Neural progenitor cell (in vitro differentiated cells): Measurements from ENCODE around the gene ALDOA. TPM values are rescaled to one million over a fixed set of nuclear protein-coding genes. Genes with fewer than 3 reads are reported as not detected.

Source experiments
- DNase-seq: peaks from one replicate; pipeline ENCODE4 v3.0.0-alpha.2; 2016; ENCODE audit warnings: low spot score
- H2AFZ ChIP-seq: fragments of 200-600 bp; sonication (generic); replicated peaks from 2 replicates; pipeline ENCODE4 v1.6.1; 2016; ENCODE audit warnings: antibody characterized with exemption
- H3F3A ChIP-seq: fragments of 200-600 bp; sonication (generic); 2 replicates; pipeline ENCODE4 v1.6.1; 2016; ENCODE audit warnings: antibody characterized with exemption, low read depth
- H3K27ac ChIP-seq: fragments of 200-600 bp; sonication (generic); 2 replicates; pipeline ENCODE4 v1.5.1; 2016; ENCODE audit warnings: mild to moderate bottlenecking
- H3K27me3 ChIP-seq: fragments of 200-600 bp; sonication (generic); 2 replicates; pipeline ENCODE4 v1.6.1; 2016; ENCODE audit warnings: mild to moderate bottlenecking, moderate library complexity
- H3K36me3 ChIP-seq: fragments of 200-600 bp; sonication (generic); 2 replicates; pipeline ENCODE4 v1.5.1; 2016
- H3K4me1 ChIP-seq: fragments of 200-600 bp; sonication (generic); 2 replicates; pipeline ENCODE4 v1.6.1; 2016; ENCODE audit warnings: mixed run types
- H3K4me2 ChIP-seq: fragments of 200-600 bp; sonication (generic); 2 replicates; pipeline ENCODE4 v1.6.1; 2016
- H3K4me3 ChIP-seq: fragments of 200-600 bp; sonication (generic); 2 replicates; pipeline ENCODE4 v1.5.1; 2016
- H3K79me2 ChIP-seq: fragments of 200-600 bp; sonication (generic); 2 replicates; pipeline ENCODE4 v1.6.1; 2016; ENCODE audit warnings: low read depth
- H3K9ac ChIP-seq: fragments of 200-600 bp; sonication (generic); 2 replicates; pipeline ENCODE4 v1.6.1; 2016
- H3K9me3 ChIP-seq: fragments of 200-600 bp; sonication (generic); 2 replicates; pipeline ENCODE4 v1.5.1; 2016; ENCODE audit warnings: low read depth
- H4K20me1 ChIP-seq: fragments of 200-600 bp; sonication (generic); 2 replicates; pipeline ENCODE4 v1.6.1; 2016; ENCODE audit warnings: low read depth
- H3K27ac Mint-ChIP-seq: 3 replicates; pipeline ENCODE4 v1.8.0; 2021; ENCODE audit warnings: mixed read lengths
- H3K27me3 Mint-ChIP-seq: 2 replicates; pipeline ENCODE4 v1.8.0; 2022; ENCODE audit warnings: low read depth, mild to moderate bottlenecking, inconsistent platforms, moderate library complexity, mixed read lengths; ENCODE audit not compliant: insufficient read depth
- H3K36me3 Mint-ChIP-seq: 3 replicates; pipeline ENCODE4 v1.8.0; 2021; ENCODE audit warnings: mixed read lengths
- H3K4me1 Mint-ChIP-seq: 3 replicates; pipeline ENCODE4 v1.8.0; 2021; ENCODE audit warnings: mixed read lengths
- H3K4me3 Mint-ChIP-seq: 3 replicates; pipeline ENCODE4 v1.8.0; 2021; ENCODE audit warnings: mild to moderate bottlenecking, moderate library complexity, mixed read lengths
- H3K9me3 Mint-ChIP-seq: 3 replicates; pipeline ENCODE4 v1.8.0; 2020; ENCODE audit warnings: mixed read lengths
- EZH2 ChIP-seq: fragments of 200-600 bp; sonication (generic); IDR thresholded peaks from 2 replicates; pipeline ENCODE4 v1.6.1; 2017; ENCODE audit warnings: antibody characterized with exemption, mild to moderate bottlenecking, moderate library complexity
- EZH2phosphoT487 ChIP-seq: fragments of 200-600 bp; sonication (generic); IDR thresholded peaks from 2 replicates; pipeline ENCODE4 v1.6.1; 2017; ENCODE audit warnings: antibody characterized with exemption
- total RNA-seq: library from RNA; depleted of rRNA; stranded (reverse); fragments of >200 nt; gene quantifications from 2 replicates; pipeline ENCODE4 v1.2.3, GENCODE V29; 2015; ENCODE audit warnings: low replicate concordance
- TF ChIP-seq, protein P1 (sequence below): fragments of 200-600 bp; sonication (generic); IDR thresholded peaks from 2 replicates; pipeline ENCODE4 v1.5.1; 2017; ENCODE audit warnings: antibody characterized with exemption, mild to moderate bottlenecking

Gene ALDOA
- total RNA-seq, 1 donor from 2014 or later, result 469 TPM

GRCh38 chr16:30085247-30085646, 19.7 kb downstream of the ALDOA start:
- H3K27ac ChIP-seq, result no peak overlapping the region
- Mint-ChIP-seq H3K27ac (no peak overlapping the region), H3K36me3 (peaks cover 19% of the 10 kb centered on the region)

GRCh38 chr16:30085820-30086219, 20.3 kb downstream of the ALDOA start:
- no peak overlapping the region for H2AFZ ChIP-seq
- H3K79me2 ChIP-seq, result no peaks in the 10 kb centered on the region
- no peak for DNase-seq
- no peak overlapping the region for H3K27ac ChIP-seq
- H3K9me3 ChIP-seq, result no peaks in the 10 kb centered on the region
- H4K20me1 ChIP-seq, result no peaks in the 10 kb centered on the region
- H3K4me1 Mint-ChIP-seq, result peaks cover 7% of the 10 kb centered on the region
- TF ChIP-seq EZH2 (no peak), EZH2phosphoT487 (no peak)
- TF ChIP-seq, protein P1, sequence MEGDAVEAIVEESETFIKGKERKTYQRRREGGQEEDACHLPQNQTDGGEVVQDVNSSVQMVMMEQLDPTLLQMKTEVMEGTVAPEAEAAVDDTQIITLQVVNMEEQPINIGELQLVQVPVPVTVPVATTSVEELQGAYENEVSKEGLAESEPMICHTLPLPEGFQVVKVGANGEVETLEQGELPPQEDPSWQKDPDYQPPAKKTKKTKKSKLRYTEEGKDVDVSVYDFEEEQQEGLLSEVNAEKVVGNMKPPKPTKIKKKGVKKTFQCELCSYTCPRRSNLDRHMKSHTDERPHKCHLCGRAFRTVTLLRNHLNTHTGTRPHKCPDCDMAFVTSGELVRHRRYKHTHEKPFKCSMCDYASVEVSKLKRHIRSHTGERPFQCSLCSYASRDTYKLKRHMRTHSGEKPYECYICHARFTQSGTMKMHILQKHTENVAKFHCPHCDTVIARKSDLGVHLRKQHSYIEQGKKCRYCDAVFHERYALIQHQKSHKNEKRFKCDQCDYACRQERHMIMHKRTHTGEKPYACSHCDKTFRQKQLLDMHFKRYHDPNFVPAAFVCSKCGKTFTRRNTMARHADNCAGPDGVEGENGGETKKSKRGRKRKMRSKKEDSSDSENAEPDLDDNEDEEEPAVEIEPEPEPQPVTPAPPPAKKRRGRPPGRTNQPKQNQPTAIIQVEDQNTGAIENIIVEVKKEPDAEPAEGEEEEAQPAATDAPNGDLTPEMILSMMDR, result no peak
- H3K4me1 ChIP-seq, result no peaks in the 10 kb centered on the region
- H3K36me3 ChIP-seq, result no peaks in the 10 kb centered on the region
- H3K27ac Mint-ChIP-seq, result no peak overlapping the region
- H3K9ac ChIP-seq, result no peak overlapping the region
- peaks cover 7% of the 10 kb centered on the region for H3F3A ChIP-seq
- H3K4me2 ChIP-seq, result no peak overlapping the region
- H3K9me3 Mint-ChIP-seq, result no peaks in the 10 kb centered on the region
- H3K4me3 ChIP-seq, result no peak overlapping the region
- no peaks in the 10 kb centered on the region for H3K27me3 ChIP-seq
- no peak overlapping the region for H3K4me3 Mint-ChIP-seq
- peaks cover 11% of the 10 kb centered on the region for H3K27me3 Mint-ChIP-seq
- H3K36me3 Mint-ChIP-seq, result peaks cover 19% of the 10 kb centered on the region

More at GRCh38 chr16:30085247-30085646, 19.7 kb downstream of the ALDOA start:
- Histone ChIP-seq H3K4me1 (no peaks in the 10 kb centered on the region), H3K27me3 (no peaks in the 10 kb centered on the region), H3K4me2 (no peak overlapping the region), H4K20me1 (no peaks in the 10 kb centered on the region), H3K9me3 (no peaks in the 10 kb centered on the region), H3F3A (peaks cover 7% of the 10 kb centered on the region), H3K79me2 (peaks cover 4% of the 10 kb centered on the region), H3K4me3 (no peak overlapping the region), H3K36me3 (no peaks in the 10 kb centered on the region), H2AFZ (no peak overlapping the region), H3K9ac (no peak overlapping the region)
- no peak for DNase-seq
- H3K4me1 Mint-ChIP-seq, result peaks cover 3% of the 10 kb centered on the region
- H3K27me3 Mint-ChIP-seq, result peaks cover 11% of the 10 kb centered on the region
- H3K9me3 Mint-ChIP-seq, result no peaks in the 10 kb centered on the region
- no peak overlapping the region for H3K4me3 Mint-ChIP-seq
- TF ChIP-seq EZH2 (no peak), EZH2phosphoT487 (no peak)
- TF ChIP-seq, protein P1, result no peak

DNA sequence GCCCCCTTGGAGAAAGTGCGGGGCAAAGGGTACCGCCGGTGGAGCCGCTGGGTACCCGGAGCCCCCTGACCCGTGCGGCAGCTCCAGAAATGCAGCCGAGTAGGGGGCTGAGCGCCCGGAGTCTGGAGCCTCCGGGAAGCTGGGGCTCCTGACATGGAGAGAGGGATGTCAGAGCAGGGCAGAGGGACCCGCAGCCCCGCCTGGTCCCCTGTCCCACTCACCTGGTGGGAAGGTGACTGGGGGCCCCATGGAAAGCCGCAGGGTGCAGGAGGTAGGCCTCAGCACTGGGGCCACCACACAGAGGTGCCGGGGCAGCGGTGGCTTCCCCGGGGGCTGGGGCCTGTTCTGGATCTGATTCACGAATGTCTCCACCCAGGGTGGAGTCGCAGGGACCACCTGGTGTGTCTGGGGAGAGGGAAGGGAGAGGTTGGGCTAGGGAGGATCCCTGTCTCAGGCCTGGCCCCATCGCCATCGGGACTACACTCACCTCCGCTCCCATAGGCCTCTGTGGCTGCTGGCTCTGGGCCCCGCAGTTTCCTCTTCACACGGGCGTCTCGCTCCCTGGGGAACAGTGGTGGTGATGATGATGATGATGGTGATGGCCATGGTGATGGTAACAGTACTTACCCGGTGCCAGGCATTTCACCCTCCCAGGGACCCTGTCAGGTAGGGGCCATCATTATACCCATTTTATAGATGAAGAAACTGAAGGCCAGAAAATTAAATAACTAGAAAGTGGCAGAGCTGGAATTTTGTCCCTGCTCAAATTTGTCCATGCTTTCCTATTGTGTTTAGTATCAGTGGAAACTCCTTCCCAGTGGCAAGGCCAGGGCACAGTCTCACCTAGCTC, 21.0 kb downstream of the ALDOA start:
- H3K9me3 Mint-ChIP-seq, result no peaks in the 10 kb centered on the region
- no peak for DNase-seq
- no peak overlapping the region for H2AFZ ChIP-seq
- H3K4me1 Mint-ChIP-seq, result peaks cover 7% of the 10 kb centered on the region
- no peak overlapping the region for H3K4me2 ChIP-seq
- no peaks in the 10 kb centered on the region for H3K27me3 ChIP-seq
- peaks cover 7% of the 10 kb centered on the region for H3F3A ChIP-seq
- no peaks in the 10 kb centered on the region for H3K9me3 ChIP-seq
- no peaks in the 10 kb centered on the region for H3K36me3 ChIP-seq
- H3K9ac ChIP-seq, result no peak overlapping the region
- peaks cover 11% of the 10 kb centered on the region for H3K27me3 Mint-ChIP-seq
- H3K4me3 Mint-ChIP-seq, result no peak overlapping the region
- H3K79me2 ChIP-seq, result no peaks in the 10 kb centered on the region
- H3K27ac ChIP-seq, result no peak overlapping the region
- peaks cover 16% of the 10 kb centered on the region for H3K36me3 Mint-ChIP-seq
- no peaks in the 10 kb centered on the region for H4K20me1 ChIP-seq
- peaks cover 3% of the 10 kb centered on the region for H3K4me1 ChIP-seq
- no peak overlapping the region for H3K4me3 ChIP-seq
- TF ChIP-seq, protein P1, result no peak
- no peak for TF ChIP-seq EZH2phosphoT487
- no peak for TF ChIP-seq EZH2
- no peak overlapping the region for H3K27ac Mint-ChIP-seq
